ENCODE results near the gene SIAH1.

SIAH1 gene

DNA sequence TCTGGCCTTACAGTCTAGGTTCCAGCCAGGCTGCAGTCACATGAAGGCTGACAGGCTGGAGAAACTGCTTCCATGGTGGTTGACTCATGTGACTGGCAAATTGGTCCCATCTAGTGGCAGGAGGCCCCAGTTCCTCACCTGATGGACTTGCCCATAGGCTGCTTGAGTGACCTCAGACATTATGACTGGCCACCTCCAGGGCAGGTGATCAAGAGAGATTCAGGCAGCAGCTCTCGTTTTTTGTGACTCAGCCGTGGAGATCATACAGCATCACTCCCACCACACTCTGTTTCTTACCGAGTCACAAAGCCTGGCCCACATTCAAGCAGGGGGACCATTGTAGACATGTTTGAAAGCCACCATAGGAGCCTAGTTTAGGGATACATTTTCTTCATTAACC is 34.5 kb downstream of the SIAH1 start:
- TF ChIP-seq POLR2A (IDR thresholded peaks at IDR 0.05; ENCODE audit: low read length) (no peak), GATA1 (IDR thresholded peaks at IDR 0.05; ENCODE audit: low read depth, low read length) (no peak)
- peak in 1 of 2 experiments; percentile 39 for DNase-seq

DNA sequence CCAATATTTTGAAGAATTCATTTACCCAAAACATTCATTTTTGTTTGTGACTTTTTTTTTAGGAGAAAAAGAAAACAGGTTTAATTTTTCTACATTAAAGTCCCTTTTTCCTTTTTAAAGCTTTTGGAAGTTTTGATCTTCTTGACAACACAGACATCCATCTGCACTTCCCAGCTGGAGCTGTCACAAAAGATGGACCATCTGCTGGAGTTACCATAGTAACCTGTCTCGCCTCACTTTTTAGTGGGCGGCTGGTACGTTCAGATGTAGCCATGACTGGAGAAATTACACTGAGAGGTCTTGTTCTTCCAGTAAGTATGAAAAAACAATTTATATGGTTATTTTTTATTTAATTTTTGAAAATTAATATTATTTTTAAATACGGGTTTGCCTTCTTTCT is 37.2 kb downstream of the SIAH1 start:
- no peak for DNase-seq
- TF ChIP-seq GATA1 (IDR thresholded peaks at IDR 0.05; ENCODE audit: low read depth, low read length) (no peak), POLR2A (IDR thresholded peaks at IDR 0.05; ENCODE audit: low read length) (no peak)

DNA sequence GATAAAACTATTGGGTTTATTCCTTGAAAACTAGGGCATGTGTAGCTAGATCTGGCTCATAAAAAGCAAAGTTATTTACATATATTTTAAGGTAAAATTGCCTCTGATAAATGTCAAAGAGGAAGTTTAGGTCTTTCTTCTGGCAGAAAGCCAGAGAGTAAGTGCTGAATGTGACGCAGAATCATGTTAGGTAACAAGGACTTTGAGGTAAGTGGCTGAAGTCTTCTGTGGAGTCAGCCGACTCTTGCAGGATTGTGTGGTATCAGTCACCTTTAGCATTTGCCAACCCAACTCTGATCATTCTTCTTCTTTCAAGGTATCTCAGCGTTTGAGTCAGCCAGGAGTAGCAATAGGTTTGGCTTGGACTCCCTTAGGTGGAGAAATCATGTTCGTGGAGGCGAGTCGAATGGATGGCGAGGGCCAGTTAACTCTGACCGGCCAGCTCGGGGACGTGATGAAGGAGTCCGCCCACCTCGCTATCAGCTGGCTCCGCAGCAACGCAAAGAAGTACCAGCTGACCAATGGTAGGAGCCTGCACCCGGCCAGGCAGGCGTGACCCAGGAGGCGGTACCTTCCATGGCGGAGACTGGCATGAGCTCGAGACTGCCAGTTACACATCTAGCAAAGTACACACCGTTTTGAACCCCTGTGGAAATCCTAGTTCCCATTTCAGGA is 37.9 kb downstream of the SIAH1 start:
- no peak for DNase-seq
- no peak for TF ChIP-seq POLR2A (IDR thresholded peaks at IDR 0.05; ENCODE audit: low read length)
- TF ChIP-seq GATA1 (IDR thresholded peaks at IDR 0.05; ENCODE audit: low read depth, low read length) = no peak

DNA sequence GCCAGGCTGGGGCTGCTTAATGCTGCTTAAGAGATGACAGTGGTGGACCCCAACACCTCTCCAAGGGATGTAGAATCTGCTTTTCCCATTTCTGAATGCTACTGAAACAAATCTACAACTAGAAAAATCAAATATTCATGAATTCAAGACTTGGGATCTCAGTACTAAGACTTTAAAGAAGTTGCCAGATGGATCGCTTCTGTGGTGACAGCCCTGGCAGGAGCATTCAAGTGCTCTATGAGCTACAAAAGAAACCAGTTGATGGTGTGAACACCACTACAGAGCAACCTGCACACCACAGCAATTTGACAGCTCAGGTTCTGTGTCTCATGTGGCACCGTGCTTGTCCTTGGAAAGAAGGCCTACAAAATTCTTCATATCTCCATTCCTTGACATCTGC is 42.6 kb downstream of the SIAH1 start:
- no peak for DNase-seq

DNA sequence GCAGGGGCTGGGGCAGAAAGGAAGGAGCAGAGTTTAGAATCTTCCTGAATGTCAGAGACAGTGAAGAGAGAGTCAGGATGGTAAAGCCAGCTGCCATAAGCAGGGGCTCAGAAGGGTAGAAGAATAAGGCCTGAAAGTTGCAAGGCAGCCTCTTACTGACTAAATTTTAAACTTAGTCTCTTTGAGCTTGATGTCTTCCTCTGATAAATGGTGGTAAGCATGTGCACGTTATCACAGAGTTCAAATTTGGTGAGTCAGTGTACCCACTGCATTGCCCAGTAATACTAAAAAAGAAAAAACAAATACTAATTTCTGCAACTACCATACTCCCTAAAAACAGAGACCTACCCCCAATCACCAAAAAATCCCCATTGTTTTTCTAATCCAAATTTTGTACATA is 45.2 kb downstream of the SIAH1 start:
- no peak for TF ChIP-seq GATA1 (IDR thresholded peaks at IDR 0.05; ENCODE audit: low read depth, low read length)
- no peak for TF ChIP-seq POLR2A (IDR thresholded peaks at IDR 0.05; ENCODE audit: low read length)
- DNase-seq = peak in 1 of 2 experiments; percentile 40

More for the DNA sequence above, 42.6 kb downstream of the SIAH1 start:
- TF ChIP-seq GATA1 (IDR thresholded peaks at IDR 0.05; ENCODE audit: low read depth, low read length) (no peak), POLR2A (IDR thresholded peaks at IDR 0.05; ENCODE audit: low read length) (no peak)

DNA sequence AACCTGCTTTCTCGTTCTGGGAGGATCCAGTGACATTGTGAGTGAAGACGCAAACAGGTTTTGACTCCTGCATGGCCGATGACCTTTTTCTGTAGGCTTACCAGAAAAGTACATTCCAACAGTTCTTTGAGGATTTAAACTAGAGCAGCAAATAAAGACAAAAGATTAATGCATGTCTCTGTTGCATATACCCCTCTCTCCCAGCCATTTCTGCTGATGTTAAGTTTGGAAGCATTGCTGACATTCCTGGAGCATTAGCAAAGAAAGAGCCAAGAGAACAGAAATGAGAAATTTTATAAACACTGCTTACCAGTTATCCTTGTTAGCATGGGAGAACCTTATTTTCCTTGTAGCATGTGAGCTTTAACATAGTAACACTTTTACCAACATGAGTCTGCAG is 49.3 kb downstream of the SIAH1 start:
- no peak for TF ChIP-seq GATA1 (IDR thresholded peaks at IDR 0.05; ENCODE audit: low read depth, low read length)
- no peak for TF ChIP-seq POLR2A (IDR thresholded peaks at IDR 0.05; ENCODE audit: low read length)
- no peak for DNase-seq

DNA sequence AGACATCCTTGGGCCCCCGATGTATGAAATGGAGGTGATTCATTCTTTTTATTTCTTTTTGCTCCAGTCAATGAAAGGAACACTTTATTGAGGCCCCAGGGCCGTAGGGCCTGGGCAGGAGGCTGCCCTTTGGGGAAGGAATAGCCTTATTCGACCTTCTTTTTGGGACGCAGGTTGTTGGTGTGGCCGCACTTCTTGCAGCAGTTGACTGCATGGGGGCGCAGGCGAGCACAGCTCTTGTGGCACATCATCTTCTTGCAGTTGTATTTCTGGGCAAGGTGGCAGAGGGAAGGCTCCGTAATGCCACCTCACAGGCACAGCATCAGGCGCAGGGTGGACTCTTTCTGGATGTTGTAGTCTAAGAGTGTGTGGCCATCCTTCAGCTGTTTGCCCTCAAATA is 50.9 kb downstream of the SIAH1 start:
- TF ChIP-seq GATA1 (IDR thresholded peaks at IDR 0.05; ENCODE audit: low read depth, low read length) (no peak), POLR2A (IDR thresholded peaks at IDR 0.05; ENCODE audit: low read length) (no peak)
- peak in 1 of 2 experiments; percentile 12 for DNase-seq

DNA sequence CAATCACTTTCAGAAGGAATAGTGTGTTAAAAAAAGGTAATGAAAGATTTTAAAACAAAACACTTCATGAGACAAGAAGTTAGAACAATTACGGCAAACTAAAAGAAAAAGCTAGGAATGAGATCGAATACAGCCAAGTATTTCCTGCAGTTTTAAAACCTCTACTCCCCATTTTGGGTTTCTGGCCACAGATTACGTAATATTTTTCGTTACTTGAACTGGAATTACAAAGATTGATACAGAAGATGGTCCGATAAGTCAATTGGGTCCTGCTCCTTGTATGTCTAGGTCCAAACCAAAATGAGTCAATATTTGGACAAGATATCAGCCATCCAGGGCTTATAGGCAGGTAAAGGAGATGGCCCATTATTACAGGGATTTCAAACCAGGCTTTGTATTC is 52.2 kb downstream of the SIAH1 start:
- no peak for DNase-seq
- TF ChIP-seq GATA1 (IDR thresholded peaks at IDR 0.05; ENCODE audit: low read depth, low read length) (no peak), POLR2A (IDR thresholded peaks at IDR 0.05; ENCODE audit: low read length) (no peak)

DNA sequence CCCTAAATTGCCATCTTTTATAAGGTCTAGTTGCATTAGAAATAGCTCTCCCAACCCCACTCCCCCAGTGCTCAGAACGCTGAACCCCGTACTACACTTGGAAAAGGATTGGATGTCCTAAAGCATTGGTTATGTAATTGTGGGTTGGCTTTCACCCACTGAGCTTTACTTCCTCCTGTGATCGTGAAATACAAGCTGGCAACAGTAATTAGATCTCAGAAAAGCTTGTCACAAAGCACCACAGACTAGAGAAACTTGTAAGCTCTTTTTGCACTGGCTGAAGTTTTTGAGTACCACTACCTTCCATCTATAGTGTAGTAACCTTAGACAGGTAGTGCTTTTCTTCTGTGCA is 54.4 kb downstream of the SIAH1 start:
- TF ChIP-seq GATA1 (IDR thresholded peaks at IDR 0.05; ENCODE audit: low read depth, low read length) (no peak), POLR2A (IDR thresholded peaks at IDR 0.05; ENCODE audit: low read length) (no peak)
- no peak for DNase-seq

DNA sequence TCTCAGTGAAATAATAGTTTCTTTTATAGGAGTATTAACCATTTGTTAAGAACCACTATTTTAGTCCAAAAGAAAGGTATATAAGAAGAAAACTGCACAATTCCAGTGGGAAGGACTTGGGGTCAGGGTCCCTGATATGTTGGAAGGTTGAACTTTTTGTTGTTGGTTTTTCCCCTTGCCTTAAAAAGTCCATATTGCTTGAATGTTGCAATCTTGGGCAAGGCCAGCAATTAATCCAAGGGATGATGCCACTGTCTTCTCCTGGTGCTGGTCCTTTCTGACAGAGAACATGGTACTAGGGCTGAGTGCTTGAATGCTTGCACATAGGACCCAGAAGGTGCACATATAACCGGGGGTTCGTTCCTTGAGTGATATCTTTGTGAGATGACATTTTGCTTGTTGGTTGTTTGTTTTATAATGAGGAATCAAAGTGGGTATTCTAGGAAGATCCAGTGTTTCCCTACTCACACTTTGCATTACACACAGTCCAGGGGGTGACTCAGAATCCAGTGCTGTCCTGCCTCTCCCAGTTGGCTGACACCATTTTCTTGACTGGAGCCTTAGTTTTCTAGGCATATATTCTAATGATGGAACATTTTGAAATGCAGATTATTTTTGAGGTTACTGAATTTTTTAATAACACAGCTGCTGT is 54.9 kb downstream of the SIAH1 start:
- no peak for DNase-seq
- TF ChIP-seq GATA1 (IDR thresholded peaks at IDR 0.05; ENCODE audit: low read depth, low read length) (no peak), POLR2A (IDR thresholded peaks at IDR 0.05; ENCODE audit: low read length) (no peak)

DNA sequence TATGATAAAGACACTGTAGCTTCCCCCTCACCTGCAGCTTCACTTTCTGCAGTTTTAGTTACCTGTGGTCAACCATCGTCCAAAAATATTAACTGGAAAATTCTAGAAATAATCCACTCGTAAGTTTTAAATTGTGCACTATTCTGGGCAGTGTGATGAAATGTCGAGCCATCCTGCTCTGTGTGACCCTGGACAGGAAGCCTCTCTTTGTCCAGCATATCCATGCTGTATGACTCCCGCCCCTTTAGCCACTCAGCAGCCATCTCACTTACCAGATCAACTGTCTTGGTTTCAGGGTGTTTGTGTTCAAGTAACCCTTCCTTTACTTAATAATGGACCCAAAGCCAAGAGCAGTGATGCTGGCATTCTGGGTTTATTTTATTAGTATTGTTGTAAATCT is 56.1 kb downstream of the SIAH1 start:
- DNase-seq = no peak
- TF ChIP-seq POLR2A (IDR thresholded peaks at IDR 0.05; ENCODE audit: low read length) (no peak), GATA1 (IDR thresholded peaks at IDR 0.05; ENCODE audit: low read depth, low read length) (no peak)

DNA sequence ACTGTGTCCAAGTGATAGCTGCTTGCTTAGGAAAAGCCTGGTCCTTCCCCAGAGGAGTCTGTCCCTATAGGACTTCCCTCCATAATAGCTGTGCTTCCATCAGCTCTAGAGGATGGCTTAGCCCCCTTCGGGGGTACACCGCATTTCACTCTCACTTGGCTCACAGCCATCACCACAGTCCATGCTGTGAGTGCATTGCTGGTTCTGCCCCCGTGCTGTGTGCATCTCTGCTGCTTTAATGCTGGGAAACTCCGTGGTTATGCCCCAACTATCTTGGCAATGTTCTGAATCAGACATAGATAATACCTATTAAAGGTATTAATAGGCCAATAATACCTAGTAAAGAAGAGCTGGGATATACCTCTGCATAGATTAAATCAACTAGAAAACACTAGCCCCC is 58.3 kb downstream of the SIAH1 start:
- DNase-seq = no peak
- TF ChIP-seq GATA1 (IDR thresholded peaks at IDR 0.05; ENCODE audit: low read depth, low read length) (no peak), POLR2A (IDR thresholded peaks at IDR 0.05; ENCODE audit: low read length) (no peak)

DNA sequence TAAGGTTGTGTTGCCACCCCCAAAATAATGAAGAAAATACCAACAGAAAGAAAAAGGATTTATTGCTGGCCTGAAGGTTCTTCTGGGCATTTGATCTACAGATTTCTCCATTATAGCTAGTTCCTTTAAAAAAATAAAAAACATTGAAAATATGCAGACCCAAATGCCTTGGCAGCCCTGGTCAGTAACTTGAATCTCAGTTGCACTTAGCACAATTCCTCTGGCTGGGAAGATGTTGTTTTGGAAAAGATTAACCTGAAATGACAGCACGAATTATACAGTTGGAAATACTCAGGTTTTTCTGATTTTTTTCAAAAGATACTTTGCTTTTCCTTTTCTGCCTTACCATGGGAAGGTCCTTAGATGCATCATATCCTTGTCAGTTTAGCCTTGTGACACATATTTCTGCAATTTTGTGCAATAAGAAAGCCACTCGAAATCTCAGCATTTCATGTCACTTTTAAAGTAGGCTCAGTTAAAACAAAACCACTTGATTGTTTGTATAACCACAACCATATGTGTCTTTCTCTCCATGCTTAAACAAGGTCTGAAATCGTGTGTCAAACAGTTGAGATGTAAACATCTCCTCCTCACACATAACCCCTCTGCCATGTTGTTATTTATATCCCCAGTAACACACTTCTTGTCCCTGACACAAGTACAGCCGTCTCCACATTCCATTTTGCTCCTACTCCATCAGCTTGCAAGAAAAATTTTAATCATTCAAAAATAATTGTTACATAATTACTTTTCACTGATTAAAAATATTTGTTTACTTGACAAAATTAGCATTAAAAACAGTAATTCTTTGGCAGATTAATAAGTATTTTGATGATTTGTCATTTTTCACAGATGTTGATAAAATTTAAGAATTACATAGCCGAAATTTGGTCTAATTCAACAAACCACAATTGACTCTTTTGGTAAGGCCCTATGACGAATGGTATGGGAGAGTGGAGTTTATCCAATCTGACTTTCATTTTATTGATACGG is 61.1 kb downstream of the SIAH1 start:
- DNase-seq = no peak
- TF ChIP-seq GATA1 (IDR thresholded peaks at IDR 0.05; ENCODE audit: low read depth, low read length) = no peak
- TF ChIP-seq POLR2A (IDR thresholded peaks at IDR 0.05; ENCODE audit: low read length) = no peak

All from erythroblast (primary cell).